Islet precursor cell (in vitro differentiated cells): ENCODE measurements around the gene CLRN3.

Experiments
- DNase-seq: peaks from one replicate; pipeline ENCODE4 v3.0.0-alpha.2; 2018

Gene CLRN3

GRCh38 chr10:127872871-127873600 lies 19.7 kb downstream of the CLRN3 start:
- DNase-seq, result peak; percentile 59

- DNase-seq, result peak; percentile 42
Observed at GRCh38 chr10:127872011-127872761, 20.6 kb downstream of the CLRN3 start.

GRCh38 chr10:127871631-127872010 lies 21.1 kb downstream of the CLRN3 start:
- peak; percentile 41 for DNase-seq

GRCh38 chr10:127869329-127869728 lies 23.4 kb downstream of the CLRN3 start:
- no peak for DNase-seq

GRCh38 chr10:127867805-127868204 lies 24.9 kb downstream of the CLRN3 start:
- DNase-seq, result no peak

GRCh38 chr10:127866276-127867013 lies 26.3 kb downstream of the CLRN3 start:
- no peak for DNase-seq

GRCh38 chr10:127863231-127863825 lies 29.4 kb downstream of the CLRN3 start:
- DNase-seq, result peak; percentile 79

- DNase-seq, result no peak
Observed at GRCh38 chr10:127860592-127860991, 32.1 kb downstream of the CLRN3 start.

GRCh38 chr10:127855976-127856375 lies 36.8 kb downstream of the CLRN3 start:
- DNase-seq, result no peak

GRCh38 chr10:127855591-127855881 lies 37.2 kb downstream of the CLRN3 start:
- peak; percentile 47 for DNase-seq

GRCh38 chr10:127854769-127855590 lies 37.8 kb downstream of the CLRN3 start:
- DNase-seq, result peak; percentile 19

- peak; percentile 82 for DNase-seq
Observed at GRCh38 chr10:127853868-127854768, 38.6 kb downstream of the CLRN3 start.

- peak; percentile 28 for DNase-seq
Observed at GRCh38 chr10:127852456-127852855, 40.3 kb downstream of the CLRN3 start.

- DNase-seq, result peak; percentile 35
Observed at GRCh38 chr10:127851661-127852194, 41.0 kb downstream of the CLRN3 start.

GRCh38 chr10:127850944-127851343 lies 41.8 kb downstream of the CLRN3 start:
- peak; percentile 45 for DNase-seq

GRCh38 chr10:127849921-127850320 lies 42.8 kb downstream of the CLRN3 start:
- peak; percentile 22 for DNase-seq

GRCh38 chr10:127849224-127849623 lies 43.5 kb downstream of the CLRN3 start:
- DNase-seq, result peak; percentile 20

GRCh38 chr10:127848226-127848625 lies 44.5 kb downstream of the CLRN3 start:
- peak; percentile 32 for DNase-seq

- DNase-seq, result peak; percentile 36
Observed at GRCh38 chr10:127845756-127846155, 47.0 kb downstream of the CLRN3 start.

GRCh38 chr10:127840884-127841283 lies 51.9 kb downstream of the CLRN3 start:
- DNase-seq, result no peak

GRCh38 chr10:127836966-127837365 lies 55.8 kb downstream of the CLRN3 start:
- DNase-seq, result no peak
